GM23338 (cell line): ENCODE data around the gene CEP55. TPM values are rescaled to one million over a fixed set of nuclear protein-coding genes. Genes with fewer than 3 reads are reported as not detected.

Experiments
- ATAC-seq: fragments of 200-7000 bp; cut with Tn5 transposase; 3 replicates; pipeline ENCODE4 v1.9.1; 2020
- DNase-seq: peaks from one replicate; pipeline ENCODE4 v3.0.0-alpha.2; 2015; ENCODE audit warnings: low spot score
- H2AFZ ChIP-seq: fragments of 200-600 bp; sonication (generic); 2 replicates; pipeline ENCODE4 v1.8.0; 2016; ENCODE audit warnings: antibody characterized with exemption, mild to moderate bottlenecking, moderate library complexity
- H3F3A ChIP-seq: fragments of 200-600 bp; sonication (generic); replicated peaks from 2 replicates; pipeline ENCODE4 v1.8.0; 2017; ENCODE audit warnings: antibody characterized with exemption, mixed run types, low read depth
- H3K27ac ChIP-seq: fragments of 200-600 bp; sonication (generic); 2 replicates; pipeline ENCODE4 v1.6.1; 2016; ENCODE audit warnings: low read depth
- H3K27me3 ChIP-seq: fragments of 200-600 bp; sonication (generic); 2 replicates; pipeline ENCODE4 v1.8.0; 2016; ENCODE audit warnings: mild to moderate bottlenecking, mixed run types, moderate library complexity; ENCODE audit not compliant: insufficient read depth
- H3K36me3 ChIP-seq: fragments of 200-600 bp; sonication (generic); 2 replicates; pipeline ENCODE4 v1.8.0; 2016; ENCODE audit warnings: mild to moderate bottlenecking; ENCODE audit not compliant: insufficient read depth
- H3K4me1 ChIP-seq: fragments of 200-600 bp; sonication (generic); 2 replicates; pipeline ENCODE4 v1.8.0; 2016; ENCODE audit warnings: mild to moderate bottlenecking, moderate library complexity; ENCODE audit not compliant: insufficient read depth
- H3K4me2 ChIP-seq: fragments of 200-600 bp; sonication (generic); 2 replicates; pipeline ENCODE4 v1.7.1; 2017; ENCODE audit warnings: mixed run types
- H3K4me3 ChIP-seq: fragments of 200-600 bp; sonication (generic); 2 replicates; pipeline ENCODE4 v1.6.1; 2016; ENCODE audit warnings: mixed run types
- H3K79me2 ChIP-seq: fragments of 200-600 bp; sonication (generic); replicated peaks from 2 replicates; pipeline ENCODE4 v1.8.0; 2017; ENCODE audit warnings: mild to moderate bottlenecking; ENCODE audit not compliant: insufficient read depth
- H3K9me2 ChIP-seq: fragments of 200-600 bp; sonication (generic); 2 replicates; pipeline ENCODE4 v1.8.0; 2017; ENCODE audit not compliant: insufficient read depth
- H4K20me1 ChIP-seq: fragments of 200-600 bp; sonication (generic); replicated peaks from 2 replicates; pipeline ENCODE4 v1.8.0; 2017; ENCODE audit warnings: mild to moderate bottlenecking; ENCODE audit not compliant: insufficient read depth
- H3K27ac Mint-ChIP-seq: 2 replicates; pipeline ENCODE4 v1.8.0; 2020; ENCODE audit warnings: inconsistent platforms, mild to moderate bottlenecking, moderate library complexity, mixed read lengths
- H3K27me3 Mint-ChIP-seq: 3 replicates; pipeline ENCODE4 v1.8.0; 2022; ENCODE audit warnings: low read depth, mild to moderate bottlenecking, moderate library complexity, mixed read lengths, inconsistent platforms; ENCODE audit not compliant: insufficient read depth, poor library complexity
- H3K36me3 Mint-ChIP-seq: 3 replicates; pipeline ENCODE4 v1.8.0; 2021; ENCODE audit warnings: low read depth, mild to moderate bottlenecking, inconsistent platforms, moderate library complexity, mixed read lengths
- H3K4me1 Mint-ChIP-seq: 3 replicates; pipeline ENCODE4 v1.8.0; 2020; ENCODE audit warnings: mild to moderate bottlenecking, inconsistent platforms, mixed read lengths
- H3K4me3 Mint-ChIP-seq: 3 replicates; pipeline ENCODE4 v1.8.0; 2021; ENCODE audit warnings: moderate library complexity, mild to moderate bottlenecking, inconsistent platforms, mixed read lengths
- H3K9me3 Mint-ChIP-seq: 3 replicates; pipeline ENCODE4 v1.8.0; 2020; ENCODE audit warnings: moderate library complexity, mild to moderate bottlenecking, inconsistent platforms, mixed read lengths
- CREB1 ChIP-seq: fragments of 250-450 bp; sonication (Bioruptor Pico); IDR thresholded peaks from 2 replicates; pipeline ENCODE4 v1.5.0; 2020; ENCODE audit warnings: low read depth, mild to moderate bottlenecking, moderate library complexity
- ETS1 ChIP-seq: IDR thresholded peaks from 2 replicates; pipeline ENCODE4 v1.6.1; 2016; ENCODE audit warnings: antibody characterized with exemption
- EZH2 ChIP-seq: fragments of 200-600 bp; sonication (generic); IDR thresholded peaks from one replicate; pipeline ENCODE4 v1.8.0; 2017; ENCODE audit warnings: antibody characterized with exemption, mild to moderate bottlenecking, low read depth; ENCODE audit not compliant: unreplicated experiment
- EZH2phosphoT487 ChIP-seq: fragments of 200-600 bp; sonication (generic); IDR thresholded peaks from one replicate; pipeline ENCODE4 v1.8.1; 2018; ENCODE audit warnings: antibody characterized with exemption; ENCODE audit not compliant: unreplicated experiment
- NANOG ChIP-seq: IDR thresholded peaks from 2 replicates; pipeline ENCODE4 v1.6.1; 2016; ENCODE audit warnings: antibody characterized with exemption, borderline replicate concordance
- REST ChIP-seq: IDR thresholded peaks from one replicate; pipeline ENCODE4 v1.6.1; 2018; ENCODE audit warnings: antibody characterized with exemption; ENCODE audit not compliant: unreplicated experiment
- STAT1 ChIP-seq: IDR thresholded peaks from one replicate; pipeline ENCODE4 v1.6.1; 2016; ENCODE audit warnings: antibody characterized with exemption; ENCODE audit not compliant: unreplicated experiment
- ZNF114 ChIP-seq: fragments of 250-450 bp; sonication (Bioruptor Pico); IDR thresholded peaks from 2 replicates; pipeline ENCODE4 v1.5.0; 2020; ENCODE audit warnings: mild to moderate bottlenecking, moderate library complexity
- ZNF331 ChIP-seq: fragments of 250-450 bp; sonication (Bioruptor Pico); IDR thresholded peaks from 2 replicates; pipeline ENCODE4 v1.5.0; 2020; ENCODE audit warnings: low read depth, mild to moderate bottlenecking, moderate library complexity
- ZNF462 ChIP-seq: fragments of 250-450 bp; sonication (Bioruptor Pico); IDR thresholded peaks from 2 replicates; pipeline ENCODE4 v1.5.0; 2020; ENCODE audit warnings: mild to moderate bottlenecking, moderate library complexity
- polyA plus RNA-seq: library from polyadenylated mRNA; unstranded; fragments of >200 nt; fragmentation: Nextera tagmentation; extraction: Ambion mirVana; gene quantifications from 2 replicates; pipeline ENCODE4 v1.2.1, GENCODE V29; 2016
- total RNA-seq: library from RNA; depleted of rRNA; stranded (reverse); fragments of >200 nt; shearing (Covaris generic); gene quantifications from 2 replicates; pipeline ENCODE4 v1.2.3, GENCODE V29; 2014

The CEP55 gene
- total and polyA plus RNA-seq, 2 experiments from 2014 or later, result 12.4 to 22.4 TPM

- no peak for TF ChIP-seq ZNF462 (CRISPR knock-in tag)
- TF ChIP-seq REST, result no peak
- TF ChIP-seq ETS1, result no peak
- no peak for TF ChIP-seq EZH2
Observed at GRCh38 chr10:93560541-93560940, 64.1 kb downstream of the CEP55 start (continued).

GRCh38 chr10:93565446-93565845 is 69.0 kb downstream of the CEP55 start:
- Histone ChIP-seq H3K27ac (no peak overlapping the region), H3K4me2 (no peak overlapping the region), H3K9me2 (no peaks in the 10 kb centered on the region), H3K27me3 (peaks cover 72% of the 10 kb centered on the region), H3K4me3 (no peak overlapping the region), H3K4me1 (peaks cover 6% of the 10 kb centered on the region), H3K36me3 (no peaks in the 10 kb centered on the region), H4K20me1 (no peaks in the 10 kb centered on the region; the same call in 1 of the 2 replicates), H3F3A (peaks cover 7% of the 10 kb centered on the region; the same call in 1 of the 2 replicates), H3K79me2 (no peaks in the 10 kb centered on the region), H2AFZ (no peak overlapping the region)
- DNase-seq (no peak), ATAC-seq (no peak)
- no peak overlapping the region for H3K4me3 Mint-ChIP-seq
- H3K27ac Mint-ChIP-seq, result no peak overlapping the region
- H3K27me3 Mint-ChIP-seq, result peaks cover 56% of the 10 kb centered on the region
- no peaks in the 10 kb centered on the region for H3K36me3 Mint-ChIP-seq
- H3K9me3 Mint-ChIP-seq, result no peaks in the 10 kb centered on the region
- H3K4me1 Mint-ChIP-seq, result peaks cover 14% of the 10 kb centered on the region
- no peak for TF ChIP-seq STAT1
- no peak for TF ChIP-seq NANOG
- TF ChIP-seq EZH2, result no peak
- no peak for TF ChIP-seq ZNF331 (CRISPR knock-in tag)
- TF ChIP-seq ZNF114 (CRISPR knock-in tag), result no peak
- no peak for TF ChIP-seq CREB1 (CRISPR knock-in tag)
- TF ChIP-seq REST, result no peak
- TF ChIP-seq EZH2phosphoT487, result no peak
